ENCODE results near the gene FOXA2. TPM values are rescaled to one million over a fixed set of nuclear protein-coding genes. Genes with fewer than 3 reads are reported as not detected.

Gene FOXA2
- total RNA-seq, 2 experiments from 2014 or later: not detected

DNA sequence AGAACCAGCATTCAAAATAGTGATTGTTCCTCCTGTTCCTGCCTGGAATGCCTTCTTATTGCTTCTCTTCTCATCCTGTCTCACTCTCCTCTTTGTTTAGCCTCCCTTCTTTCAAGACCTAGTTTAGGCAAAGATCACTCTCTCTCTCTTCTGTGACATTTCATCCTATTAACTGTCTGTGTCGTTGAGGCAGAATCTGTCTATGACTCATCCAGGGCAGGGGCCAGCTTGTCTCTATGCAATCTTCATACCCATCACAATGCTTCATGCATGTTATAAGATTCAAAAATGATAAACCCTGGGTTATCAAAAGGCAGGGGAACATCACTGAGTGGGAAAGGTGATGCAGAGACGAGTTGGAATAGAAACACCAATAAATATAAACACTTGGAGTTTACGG is 32.2 kb upstream of the FOXA2 start:
- Mint-ChIP-seq H3K27ac (no peak overlapping the region), H3K36me3 (ENCODE audit: low read depth) (no peaks in the 10 kb centered on the region), H3K27me3 (peaks cover 1% of the 10 kb centered on the region), H3K4me3 (no peak overlapping the region), H3K4me1 (ENCODE audit: low read depth) (no peaks in the 10 kb centered on the region), H3K9me3 (peaks cover 1% of the 10 kb centered on the region)
- no peak for DNase-seq
- POLR2A ChIA-PET: no interaction called here
- intact Hi-C loops (cut with micrococcal nuclease): no loop called here
- no peak for ATAC-seq
- CTCF ChIA-PET: no interaction called here
- TF ChIP-seq, protein P1, sequence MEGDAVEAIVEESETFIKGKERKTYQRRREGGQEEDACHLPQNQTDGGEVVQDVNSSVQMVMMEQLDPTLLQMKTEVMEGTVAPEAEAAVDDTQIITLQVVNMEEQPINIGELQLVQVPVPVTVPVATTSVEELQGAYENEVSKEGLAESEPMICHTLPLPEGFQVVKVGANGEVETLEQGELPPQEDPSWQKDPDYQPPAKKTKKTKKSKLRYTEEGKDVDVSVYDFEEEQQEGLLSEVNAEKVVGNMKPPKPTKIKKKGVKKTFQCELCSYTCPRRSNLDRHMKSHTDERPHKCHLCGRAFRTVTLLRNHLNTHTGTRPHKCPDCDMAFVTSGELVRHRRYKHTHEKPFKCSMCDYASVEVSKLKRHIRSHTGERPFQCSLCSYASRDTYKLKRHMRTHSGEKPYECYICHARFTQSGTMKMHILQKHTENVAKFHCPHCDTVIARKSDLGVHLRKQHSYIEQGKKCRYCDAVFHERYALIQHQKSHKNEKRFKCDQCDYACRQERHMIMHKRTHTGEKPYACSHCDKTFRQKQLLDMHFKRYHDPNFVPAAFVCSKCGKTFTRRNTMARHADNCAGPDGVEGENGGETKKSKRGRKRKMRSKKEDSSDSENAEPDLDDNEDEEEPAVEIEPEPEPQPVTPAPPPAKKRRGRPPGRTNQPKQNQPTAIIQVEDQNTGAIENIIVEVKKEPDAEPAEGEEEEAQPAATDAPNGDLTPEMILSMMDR (IDR thresholded peaks at IDR 0.05): no peak

DNA sequence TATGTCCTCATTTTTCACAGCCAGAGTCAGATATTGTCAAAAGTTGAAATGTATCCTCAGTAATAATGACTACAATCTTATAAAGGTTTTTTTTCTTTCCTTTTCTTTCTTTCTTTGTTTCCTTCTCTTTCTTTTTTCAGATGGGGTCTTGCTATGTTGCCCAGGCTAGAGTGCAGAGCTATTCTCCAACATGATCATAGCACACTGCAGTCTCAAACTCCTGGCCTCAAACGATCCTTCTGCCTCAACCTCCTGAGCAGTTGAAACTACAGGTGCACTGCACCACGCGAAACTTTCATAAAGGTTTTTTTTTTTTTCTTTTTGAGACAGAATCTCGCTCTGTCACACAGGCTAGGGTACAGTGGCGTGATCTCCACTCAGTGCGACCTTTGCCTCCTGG is 31.1 kb upstream of the FOXA2 start:
- TF ChIP-seq, protein P1 (IDR thresholded peaks at IDR 0.05): no peak
- no peak overlapping the region for H3K4me3 Mint-ChIP-seq
- H3K9me3 Mint-ChIP-seq: peaks cover 1% of the 10 kb centered on the region
- no peak for ATAC-seq
- intact Hi-C loops (cut with micrococcal nuclease): no loop called here
- H3K4me1 Mint-ChIP-seq (ENCODE audit: low read depth): no peaks in the 10 kb centered on the region
- DNase-seq: no peak
- no peak overlapping the region for H3K27ac Mint-ChIP-seq
- peaks cover 1% of the 10 kb centered on the region for H3K27me3 Mint-ChIP-seq
- ChIA-PET POLR2A (no interaction called here), CTCF (no interaction called here)
- H3K36me3 Mint-ChIP-seq (ENCODE audit: low read depth): no peaks in the 10 kb centered on the region

DNA sequence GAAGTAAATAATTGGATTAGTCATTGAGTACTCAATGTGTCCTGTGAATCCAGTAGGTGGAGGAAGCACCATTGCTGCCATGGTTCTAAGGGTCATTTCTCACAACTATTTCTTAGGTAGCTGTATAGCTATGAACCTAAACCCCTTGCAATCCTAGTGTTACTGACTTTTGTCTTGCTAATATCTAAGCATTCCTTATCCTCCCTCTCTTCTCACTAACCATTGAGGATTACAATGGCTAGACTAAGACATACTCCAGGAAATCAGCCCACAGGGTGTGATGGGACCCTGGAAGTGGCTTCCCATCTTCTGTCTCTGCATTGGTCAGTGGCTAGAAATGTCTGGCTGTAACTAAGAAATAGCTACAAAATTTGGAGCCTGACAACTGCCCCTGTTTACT is 27.3 kb upstream of the FOXA2 start:
- H3K36me3 Mint-ChIP-seq (ENCODE audit: low read depth): no peaks in the 10 kb centered on the region
- no peak overlapping the region for H3K27ac Mint-ChIP-seq
- intact Hi-C loops (cut with micrococcal nuclease): no loop called here
- ATAC-seq: no peak
- H3K27me3 Mint-ChIP-seq: peaks cover 1% of the 10 kb centered on the region
- ChIA-PET CTCF (no interaction called here), POLR2A (no interaction called here)
- H3K4me3 Mint-ChIP-seq: no peak overlapping the region
- no peaks in the 10 kb centered on the region for H3K4me1 Mint-ChIP-seq (ENCODE audit: low read depth)
- H3K9me3 Mint-ChIP-seq: no peaks in the 10 kb centered on the region
- DNase-seq: no peak
- TF ChIP-seq, protein P1 (IDR thresholded peaks at IDR 0.05): no peak

DNA sequence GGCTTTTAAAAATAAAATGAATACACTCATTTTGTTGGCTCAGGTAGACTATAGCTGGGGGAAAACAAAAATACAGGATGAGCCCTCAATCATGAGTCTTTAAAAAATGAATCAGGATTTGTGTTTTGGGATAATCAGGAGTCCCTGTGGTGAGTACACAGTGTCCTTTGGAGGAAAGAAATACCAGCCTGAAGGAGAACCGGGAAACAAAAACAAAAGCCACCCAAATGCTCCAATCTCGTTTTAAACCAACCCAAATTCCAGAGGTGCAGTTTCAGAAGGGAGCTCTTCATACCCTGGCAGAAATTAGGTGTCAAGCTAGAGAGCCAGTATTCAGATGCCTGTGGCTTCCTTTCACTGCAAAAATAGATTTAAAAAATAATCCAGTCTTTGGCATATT is 23.3 kb upstream of the FOXA2 start:
- DNase-seq (no peak), ATAC-seq (no peak)
- no peaks in the 10 kb centered on the region for H3K9me3 Mint-ChIP-seq
- H3K27ac Mint-ChIP-seq: no peak overlapping the region
- ChIA-PET CTCF (no interaction called here), POLR2A (no interaction called here)
- no peak overlapping the region for H3K4me3 Mint-ChIP-seq
- no peaks in the 10 kb centered on the region for H3K4me1 Mint-ChIP-seq (ENCODE audit: low read depth)
- no peaks in the 10 kb centered on the region for H3K36me3 Mint-ChIP-seq (ENCODE audit: low read depth)
- TF ChIP-seq, protein P1 (IDR thresholded peaks at IDR 0.05): no peak
- intact Hi-C loops (cut with micrococcal nuclease): no loop called here
- H3K27me3 Mint-ChIP-seq: no peaks in the 10 kb centered on the region

DNA sequence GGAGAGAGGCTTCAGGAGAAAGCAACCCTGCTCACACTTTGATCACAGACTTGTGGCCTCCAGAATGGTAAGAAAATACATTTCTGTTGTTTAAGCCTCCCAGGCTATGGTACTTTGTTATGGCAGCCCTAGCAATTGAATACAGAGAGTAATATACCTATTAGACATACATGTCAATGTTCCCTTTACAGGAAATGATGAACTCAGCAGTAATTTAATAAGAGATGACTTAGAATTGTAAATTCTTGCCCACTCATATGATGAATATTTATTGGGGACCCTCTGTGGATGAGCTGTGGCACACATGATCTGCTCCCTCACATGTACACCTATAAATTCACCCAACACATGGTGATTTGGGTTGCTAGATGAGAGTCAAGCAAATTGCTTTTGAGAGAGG is 20.4 kb upstream of the FOXA2 start:
- CTCF ChIA-PET: no interaction called here
- intact Hi-C loops (cut with micrococcal nuclease): no loop called here
- Mint-ChIP-seq H3K36me3 (ENCODE audit: low read depth) (no peaks in the 10 kb centered on the region), H3K4me3 (no peak overlapping the region), H3K27ac (no peak overlapping the region), H3K4me1 (ENCODE audit: low read depth) (no peaks in the 10 kb centered on the region), H3K9me3 (no peaks in the 10 kb centered on the region), H3K27me3 (no peaks in the 10 kb centered on the region)
- DNase-seq: no peak
- TF ChIP-seq, protein P1 (IDR thresholded peaks at IDR 0.05): no peak
- no peak for ATAC-seq
- POLR2A ChIA-PET: no interaction called here

Measured in activated CD8-positive, alpha-beta T cell treated with anti-CD3 and anti-CD28 coated beads for 36 hours (primary cell).